HT1080 (cell line): ENCODE measurements around the gene RDM1. TPM values are rescaled to one million over a fixed set of nuclear protein-coding genes. Genes with fewer than 3 reads are reported as not detected.

Experiments used
- DNase-seq: peaks from one replicate; pipeline ENCODE4 v3.0.0-alpha.2; 2015; ENCODE audit warnings: low read depth
- small RNA-seq: library from RNA; depleted of rRNA; stranded (forward); fragments of <200 nt; gene quantifications from one replicate; pipeline ENCODE3, GENCODE V24; 2014
- total RNA-seq: library from RNA; depleted of rRNA; stranded (reverse); fragments of >200 nt; shearing (Covaris generic); gene quantifications from 2 replicates; pipeline ENCODE4 v1.2.3, GENCODE V29; 2014; rRNA removed

The RDM1 gene
- total RNA-seq, 1 experiment from 2014 or later = 3.2 TPM

DNA sequence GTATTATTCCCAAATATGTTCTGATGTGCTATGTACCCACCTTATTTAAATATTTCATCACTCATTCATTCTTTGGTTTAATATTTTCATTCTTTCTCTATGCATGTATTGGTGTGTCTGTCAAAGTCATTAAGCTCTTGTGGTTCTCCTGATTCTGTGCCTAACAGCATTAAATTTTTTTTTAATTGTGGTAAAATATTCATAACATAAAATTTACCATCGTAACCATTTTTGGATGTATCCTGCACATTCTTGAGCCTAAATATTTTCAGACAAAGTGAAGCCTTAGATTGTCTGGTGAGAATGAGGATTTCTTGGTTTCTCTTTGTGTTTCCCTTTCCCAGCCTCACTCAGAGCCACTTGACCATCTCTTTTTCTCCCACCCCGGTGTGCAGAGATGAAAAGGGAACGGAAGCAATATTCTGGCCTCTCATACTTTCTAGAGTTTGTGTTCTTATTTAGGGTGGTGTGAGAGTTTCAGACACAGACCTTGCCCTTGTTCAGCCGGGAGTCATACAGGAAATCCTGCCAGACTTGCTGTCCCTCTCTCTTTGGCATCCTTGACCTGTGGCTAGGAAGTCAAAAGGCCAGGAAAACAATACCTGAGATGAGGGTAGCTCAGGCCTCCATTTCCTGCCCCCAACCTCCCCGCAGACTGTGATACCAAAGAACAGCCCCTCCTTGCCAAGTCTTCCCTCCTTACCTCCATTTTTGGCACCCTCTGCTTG lies 55.3 kb downstream of the RDM1 start:
- peak; percentile 41 for DNase-seq

- DNase-seq = no peak
These were observed 58.2 kb downstream of the RDM1 start for GRCh38 chr17:35872196-35872980.

- DNase-seq = no peak
These were observed 59.4 kb downstream of the RDM1 start for GRCh38 chr17:35870906-35871819.

DNA sequence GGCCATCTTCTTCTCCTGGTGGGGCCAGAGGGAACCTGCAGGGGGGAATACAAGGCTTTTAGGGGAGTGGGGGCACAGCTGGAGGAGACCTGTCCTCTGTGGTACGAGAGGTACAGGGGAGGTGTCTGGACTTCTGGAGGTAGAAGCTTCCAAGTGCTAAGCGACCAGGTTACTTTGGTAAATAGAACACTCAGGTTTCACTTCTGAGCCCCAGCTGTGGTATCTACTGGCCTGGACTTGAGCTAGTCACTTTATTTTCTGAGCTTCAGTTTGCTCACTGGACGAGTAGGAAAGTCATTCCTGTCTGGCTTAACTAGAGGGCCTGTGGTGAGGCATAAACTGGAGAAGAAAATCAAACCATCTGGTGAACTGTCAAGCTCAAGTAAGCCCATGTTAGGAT lies 61.8 kb downstream of the RDM1 start, which contains the start of gene HEATR9:
HEATR9 (minus strand) TSS at position 155 of the 400 bp plus-strand sequence; CDS start at position 6, 149 bp downstream.
- no peak for DNase-seq

Small RNA genes within 50 kb of the gene (small RNA-seq; reads per million reads assigned to genes)
- 406 reads per million, percentile 98 among the genes with 10 or more reads in this experiment for gene RF00100

Other genes with a start within 250 kb of the RDM1 start
- gene RASL10B, start 199.1 kb downstream of the RDM1 start, total RNA-seq = 6.8 and 7.6 TPM in 2 replicates
- gene GAS2L2, start 177.5 kb downstream of the RDM1 start, total RNA-seq = 0.05 TPM in 1 of 2 replicates, not detected in the other
- not detected in 2 replicates for gene C17orf50, start 169.9 kb downstream of the RDM1 start, total RNA-seq
- 0.13 and 0.18 TPM in 2 replicates for gene MMP28, start 135.1 kb downstream of the RDM1 start, total RNA-seq
- gene TAF15, start 121.3 kb downstream of the RDM1 start, total RNA-seq = 27.5 and 41.3 TPM in 2 replicates
- gene HEATR9, start 61.9 kb downstream of the RDM1 start, total RNA-seq = not detected in 2 replicates
- gene CCL5, start 50.4 kb downstream of the RDM1 start, total RNA-seq = not detected in 2 replicates
- gene LYZL6, start 12.9 kb upstream of the RDM1 start, total RNA-seq = not detected in 2 replicates
- gene CCL16, start 50.7 kb upstream of the RDM1 start, total RNA-seq = not detected in 2 replicates
- gene CCL14, start 56.0 kb upstream of the RDM1 start, total RNA-seq = not detected in 2 replicates
- gene CCL15, start 70.8 kb upstream of the RDM1 start, total RNA-seq = not detected in 2 replicates
- gene CCL23, start 87.2 kb upstream of the RDM1 start, total RNA-seq = not detected in 2 replicates
- not detected in 2 replicates for gene CCL18, start 133.5 kb upstream of the RDM1 start, total RNA-seq
- 0.17 TPM in 1 of 2 replicates, not detected in the other for gene CCL3, start 159.4 kb upstream of the RDM1 start, total RNA-seq
- gene CCL4, start 173.1 kb upstream of the RDM1 start, total RNA-seq = not detected in 2 replicates
- 2.0 TPM in 1 of 2 replicates, not detected in the other for gene TBC1D3B, start 245.9 kb upstream of the RDM1 start, total RNA-seq